Astrocyte of the cerebellum (primary cell): ENCODE results near the gene AP3S1.
"Not testable (repeated sequence)": the region's sequence is repeated elsewhere in the genome, so short reads cannot be mapped to it uniquely, and the experiment has no call there.

Source experiments
- DNase-seq: peaks from one replicate; pipeline ENCODE4 v3.0.0-alpha.2; 2011; ENCODE audit warnings: low read depth
- H3K4me3 ChIP-seq: 2 replicates; pipeline ENCODE4 v1.5.1; 2011; ENCODE audit warnings: mild to moderate bottlenecking, low read depth, low read length, moderate library complexity
- CTCF ChIP-seq: IDR thresholded peaks from 2 replicates; pipeline ENCODE4 v1.5.1; 2012; ENCODE audit warnings: low read length, low read depth, moderate library complexity, mild to moderate bottlenecking; ENCODE audit errors: missing control alignments
- in situ Hi-C: cut with HindIII; loops from 2 replicates; pipeline ENCODE4 v1.10.0; 2017; ENCODE audit warnings: low sequenced_read_pairs

AP3S1 gene

GRCh38 chr5:115820846-115821245 is 20.9 kb upstream of the AP3S1 start:
- in situ Hi-C loops: no loop called here
- H3K4me3 ChIP-seq: no peak overlapping the region
- DNase-seq: no peak
- no peak for TF ChIP-seq CTCF

GRCh38 chr5:115824983-115825382 is 16.8 kb upstream of the AP3S1 start:
- DNase-seq, H3K4me3 ChIP-seq, in situ Hi-C loops: not testable (repeated sequence)

- in situ Hi-C loops: no loop called here
- TF ChIP-seq CTCF: no peak
- no peak for DNase-seq
- no peak overlapping the region for H3K4me3 ChIP-seq
Measured at GRCh38 chr5:115825948-115826347, 15.8 kb upstream of the AP3S1 start.

- no peak overlapping the region for H3K4me3 ChIP-seq
- TF ChIP-seq CTCF: no peak
- no peak for DNase-seq
- in situ Hi-C loops: no loop called here
Measured at GRCh38 chr5:115829913-115830312, 11.8 kb upstream of the AP3S1 start.

GRCh38 chr5:115831163-115831768 is 10.5 kb upstream of the AP3S1 start:
- peak; percentile 89 for TF ChIP-seq CTCF
- in situ Hi-C loops: no loop called here

GRCh38 chr5:115835481-115835880 is 6.3 kb upstream of the AP3S1 start:
- no peak overlapping the region for H3K4me3 ChIP-seq
- in situ Hi-C loops: no loop called here
- TF ChIP-seq CTCF: no peak
- no peak for DNase-seq

More at GRCh38 chr5:115831163-115831768, 10.5 kb upstream of the AP3S1 start:
- DNase-seq: no peak
- H3K4me3 ChIP-seq: no peak overlapping the region

- DNase-seq: no peak
- TF ChIP-seq CTCF: peak; percentile 36
- H3K4me3 ChIP-seq: peak overlapping the region; percentile 13
- in situ Hi-C loops: no loop called here
Measured at GRCh38 chr5:115838885-115839518, 2.7 kb upstream of the AP3S1 start.
